Trophoblast cell (in vitro differentiated cells and primary cell): ENCODE data around the gene NEUROD6. TPM values are rescaled to one million over a fixed set of nuclear protein-coding genes. Genes with fewer than 3 reads are reported as not detected.

ENCODE experiments used
- DNase-seq, 2 donors: peaks; one replicate each; pipeline ENCODE4 v3.0.0-alpha.2; 2016
- H2AFZ ChIP-seq: 2 replicates; pipeline ENCODE4 v1.6.1; 2013; ENCODE audit warnings: low read length, moderate library complexity, mild to moderate bottlenecking; ENCODE audit not compliant: insufficient read depth, poor library complexity
- H2AK5ac ChIP-seq: 2 replicates; pipeline ENCODE4 v1.6.1; 2013; ENCODE audit warnings: mild to moderate bottlenecking, low read length
- H2BK120ac ChIP-seq: 2 replicates; pipeline ENCODE4 v1.6.1; 2013; ENCODE audit warnings: low read length, mild to moderate bottlenecking, moderate library complexity; ENCODE audit not compliant: insufficient read depth, poor library complexity
- H2BK12ac ChIP-seq: 2 replicates; pipeline ENCODE4 v1.6.1; 2013; ENCODE audit warnings: mild to moderate bottlenecking, low read length, moderate library complexity
- H2BK5ac ChIP-seq: 2 replicates; pipeline ENCODE4 v1.6.1; 2013; ENCODE audit warnings: low read length, low read depth, moderate library complexity, mild to moderate bottlenecking; ENCODE audit not compliant: poor library complexity
- H3K14ac ChIP-seq: 2 replicates; pipeline ENCODE4 v1.6.1; 2013; ENCODE audit warnings: mild to moderate bottlenecking, low read length
- H3K18ac ChIP-seq: 2 replicates; pipeline ENCODE4 v1.6.1; 2013; ENCODE audit warnings: mild to moderate bottlenecking, low read length
- H3K23ac ChIP-seq: 2 replicates; pipeline ENCODE4 v1.6.1; 2013; ENCODE audit warnings: low read length
- H3K27ac ChIP-seq: 2 replicates; pipeline ENCODE4 v1.5.1; 2013; ENCODE audit warnings: low read depth, mild to moderate bottlenecking, inconsistent platforms, low read length, moderate library complexity
- H3K27me3 ChIP-seq: 2 replicates; pipeline ENCODE4 v1.6.1; 2013; ENCODE audit warnings: inconsistent platforms, mild to moderate bottlenecking, low read length, moderate library complexity; ENCODE audit not compliant: insufficient read depth
- H3K36me3 ChIP-seq, 2 experiments: 1 replicate in 1 of 2; 2 replicates in 1 of 2; pipeline ENCODE4 v1.6.1; 2013; ENCODE audit warnings: low read length in 2 of 2, mild to moderate bottlenecking in 2 of 2, moderate library complexity in 1 of 2; ENCODE audit not compliant: insufficient read depth in 2 of 2, control insufficient read depth in 1 of 2
- H3K4ac ChIP-seq: 2 replicates; pipeline ENCODE4 v1.6.1; 2013; ENCODE audit warnings: low read depth, mild to moderate bottlenecking, low read length, moderate library complexity
- H3K4me1 ChIP-seq, 2 experiments: 1 replicate in 1 of 2; 2 replicates in 1 of 2; pipeline ENCODE4 v1.6.1; 2013; ENCODE audit warnings: low read length in 2 of 2, mild to moderate bottlenecking in 2 of 2, moderate library complexity in 1 of 2; ENCODE audit not compliant: insufficient read depth in 2 of 2, control insufficient read depth in 1 of 2
- H3K4me2 ChIP-seq: 2 replicates; pipeline ENCODE4 v1.6.1; 2013; ENCODE audit warnings: inconsistent platforms, mild to moderate bottlenecking, low read length, moderate library complexity
- H3K4me3 ChIP-seq: 2 replicates; pipeline ENCODE4 v1.5.1; 2013; ENCODE audit warnings: mild to moderate bottlenecking, low read depth, low read length, inconsistent platforms
- H3K79me1 ChIP-seq: one replicate; pipeline ENCODE4 v1.6.1; 2013; ENCODE audit warnings: low read length
- H3K79me2 ChIP-seq: 2 replicates; pipeline ENCODE4 v1.6.1; 2013; ENCODE audit warnings: low read length, mild to moderate bottlenecking; ENCODE audit not compliant: control insufficient read depth, insufficient read depth, poor library complexity
- H3K9ac ChIP-seq: 2 replicates; pipeline ENCODE4 v1.6.1; 2013; ENCODE audit warnings: mild to moderate bottlenecking, low read length
- H3K9me3 ChIP-seq: 2 replicates; pipeline ENCODE4 v1.6.1; 2013; ENCODE audit warnings: low read depth, mild to moderate bottlenecking, control low read depth, inconsistent platforms, low read length; ENCODE audit not compliant: insufficient read depth
- H4K12ac ChIP-seq: 2 replicates; pipeline ENCODE4 v1.6.1; 2013; ENCODE audit warnings: low read depth, mild to moderate bottlenecking, low read length, moderate library complexity
- H4K8ac ChIP-seq: 2 replicates; pipeline ENCODE4 v1.6.1; 2013; ENCODE audit warnings: low read depth, mild to moderate bottlenecking, low read length, moderate library complexity
- H4K91ac ChIP-seq: one replicate; pipeline ENCODE4 v1.6.1; 2013; ENCODE audit warnings: low read depth, mild to moderate bottlenecking, low read length, moderate library complexity
- WGBS: extraction: QIAGEN DNeasy Blood & Tissue Kit; methylation state at CpG from one replicate; pipeline ENCODE4 v1.1.7; 2013; ENCODE audit warnings: missing lambda C conversion rate; ENCODE audit not compliant: insufficient read length, insufficient coverage; ENCODE audit errors: extremely low coverage; 5-methylcytosine and 5-hydroxymethylcytosine counted together
- polyA plus RNA-seq: library from polyadenylated mRNA; stranded (reverse); fragments of 200-250 nt; gene quantifications from 2 replicates; pipeline ENCODE4 v1.2.3, GENCODE V29; 2013

NEUROD6 gene
- not detected in 2 replicates for polyA plus RNA-seq

DNA sequence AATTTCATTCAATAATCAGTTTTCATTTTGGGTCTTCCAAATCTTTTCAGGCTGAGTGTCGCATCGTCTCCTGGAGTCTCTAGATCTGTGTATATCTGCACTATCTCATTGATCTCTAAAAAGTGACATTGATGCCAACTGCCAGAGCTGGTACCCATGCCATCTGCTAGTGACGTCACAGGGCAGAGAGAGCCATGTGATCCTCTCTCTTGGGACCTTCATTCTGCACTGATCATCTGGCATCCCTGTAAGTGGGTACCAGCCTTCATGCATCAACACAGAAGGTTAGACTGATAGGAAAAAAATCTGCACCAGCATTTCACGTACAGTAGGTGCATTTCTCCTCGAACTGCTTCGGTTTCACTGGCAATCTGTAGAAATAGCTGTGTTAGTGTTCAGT lies at the start of gene NEUROD6:
TSS of gene NEUROD6 (minus strand) at position 124 of the 400 bp plus-strand sequence. CDS start 1,458 bp downstream, outside the sequence.
- Histone ChIP-seq H3K4me1 (peaks cover 0 to 2% of the 10 kb centered on the region in 2 experiments), H3K79me1 (no peaks in the 10 kb centered on the region), H4K91ac (no peak within 1 kb of the TSS), H3K27me3 (peaks cover 12% of the 10 kb centered on the region), H3K36me3 (no peaks in the 10 kb centered on the region), H2AK5ac (no peak within 1 kb of the TSS), H3K79me2 (no peaks in the 10 kb centered on the region), H4K8ac (no peak within 1 kb of the TSS), H3K9ac (no peak within 1 kb of the TSS), H3K4me3 (no peak within 1 kb of the TSS), H3K4ac (no peak within 1 kb of the TSS), H3K23ac (no peak within 1 kb of the TSS), H3K14ac (no peak within 1 kb of the TSS), H2BK120ac (no peak within 1 kb of the TSS), H2BK5ac (no peak within 1 kb of the TSS), H3K4me2 (no peak within 1 kb of the TSS), H3K27ac (no peak within 1 kb of the TSS), H2BK12ac (no peak within 1 kb of the TSS), H3K18ac (no peak within 1 kb of the TSS), H3K9me3 (peaks cover 2% of the 10 kb centered on the region), H4K12ac (no peak within 1 kb of the TSS), H2AFZ (no peak within 1 kb of the TSS)
- DNase-seq: no peak
- no CpG with 5 or more reads among the region's 6 CpGs for WGBS

DNA sequence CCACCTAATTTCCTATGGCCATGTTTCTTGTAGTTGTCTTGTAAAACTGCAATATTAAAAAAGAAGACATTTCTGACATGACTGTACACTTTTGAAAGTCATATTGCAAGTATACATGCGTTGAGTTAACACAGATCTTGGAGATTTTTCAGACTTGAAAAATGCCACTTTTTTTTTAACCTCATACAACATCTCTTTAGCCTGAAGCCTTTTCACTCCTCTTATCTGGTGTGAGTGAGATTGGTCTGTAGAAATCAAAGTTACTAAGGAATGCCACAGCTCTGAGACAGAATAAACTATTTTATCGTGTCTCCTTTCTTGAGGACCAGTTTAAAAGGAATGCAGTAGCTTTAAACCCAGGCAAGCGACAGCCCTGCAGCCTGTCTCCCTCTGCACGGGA lies 43.9 kb upstream of the NEUROD6 start:
- no peak overlapping the region for H2AK5ac ChIP-seq
- no peak overlapping the region for H3K9ac ChIP-seq
- no peak overlapping the region for H2BK5ac ChIP-seq
- H3K4ac ChIP-seq: no peak overlapping the region
- no peak overlapping the region for H3K14ac ChIP-seq
- H3K9me3 ChIP-seq: no peaks in the 10 kb centered on the region
- no peak overlapping the region for H4K8ac ChIP-seq
- no peaks in the 10 kb centered on the region for H3K4me1 ChIP-seq
- no peak overlapping the region for H3K27ac ChIP-seq
- no peaks in the 10 kb centered on the region for H3K79me1 ChIP-seq
- H3K18ac ChIP-seq: no peak overlapping the region
- no peaks in the 10 kb centered on the region for H3K27me3 ChIP-seq
- H3K36me3 ChIP-seq: no peaks in the 10 kb centered on the region
- no peak overlapping the region for H3K4me3 ChIP-seq
- no peaks in the 10 kb centered on the region for H3K79me2 ChIP-seq
- no peak overlapping the region for H2BK120ac ChIP-seq
- H3K4me2 ChIP-seq: no peak overlapping the region
- H3K23ac ChIP-seq: no peak overlapping the region
- H2BK12ac ChIP-seq: no peak overlapping the region
- WGBS: no CpG with 5 or more reads among the region's 4 CpGs
- peak; percentile 27 to 91 for DNase-seq
- H2AFZ ChIP-seq: no peak overlapping the region
- H4K12ac ChIP-seq: no peak overlapping the region
- no peak overlapping the region for H4K91ac ChIP-seq

DNA sequence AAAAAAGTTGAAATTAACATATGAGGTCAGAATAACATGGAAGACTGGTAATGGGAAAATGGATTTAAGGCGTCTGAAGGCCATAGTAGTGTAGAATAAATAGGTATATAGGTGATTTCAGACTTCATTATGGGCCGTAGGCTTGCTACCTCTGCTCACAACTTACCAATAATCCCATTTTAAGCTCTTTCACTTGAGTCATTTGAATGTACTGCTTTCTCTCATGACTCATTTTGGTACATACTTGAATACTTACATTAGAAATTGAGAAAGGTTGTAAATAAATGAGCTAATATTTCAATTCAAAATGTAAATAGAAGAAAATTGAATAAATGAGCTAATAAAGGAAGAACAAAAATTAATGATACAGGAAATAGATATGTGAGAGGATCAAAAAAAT lies 42.2 kb upstream of the NEUROD6 start:
- Histone ChIP-seq H2AK5ac (no peak overlapping the region), H3K14ac (no peak overlapping the region), H2AFZ (no peak overlapping the region), H3K4me1 (no peaks in the 10 kb centered on the region), H3K4me2 (no peak overlapping the region), H3K27me3 (no peaks in the 10 kb centered on the region), H3K9me3 (no peaks in the 10 kb centered on the region), H4K8ac (no peak overlapping the region), H3K4ac (no peak overlapping the region), H2BK5ac (no peak overlapping the region), H2BK120ac (no peak overlapping the region), H3K36me3 (no peaks in the 10 kb centered on the region), H3K79me2 (no peaks in the 10 kb centered on the region), H3K23ac (no peak overlapping the region), H4K12ac (no peak overlapping the region), H3K27ac (no peak overlapping the region), H3K4me3 (no peak overlapping the region), H3K9ac (no peak overlapping the region), H2BK12ac (no peak overlapping the region), H3K18ac (no peak overlapping the region), H3K79me1 (no peaks in the 10 kb centered on the region), H4K91ac (no peak overlapping the region)
- 100% methylated on average over 1 of the region's 2 CpGs for WGBS
- no peak for DNase-seq

GRCh38 chr7:31373337-31374289 lies 33.1 kb upstream of the NEUROD6 start:
- Histone ChIP-seq H3K9ac (no peak overlapping the region), H2AFZ (no peak overlapping the region), H3K36me3 (no peaks in the 10 kb centered on the region), H3K18ac (no peak overlapping the region), H3K23ac (no peak overlapping the region), H2BK120ac (no peak overlapping the region), H4K8ac (no peak overlapping the region), H4K91ac (no peak overlapping the region), H3K4me2 (no peak overlapping the region), H3K4me3 (no peak overlapping the region), H3K27ac (no peak overlapping the region), H3K4ac (no peak overlapping the region), H2BK12ac (no peak overlapping the region), H3K27me3 (no peaks in the 10 kb centered on the region), H3K4me1 (peaks cover 2 to 3% of the 10 kb centered on the region in 2 experiments), H3K14ac (no peak overlapping the region), H3K79me1 (no peaks in the 10 kb centered on the region), H2BK5ac (no peak overlapping the region), H2AK5ac (no peak overlapping the region), H3K9me3 (no peaks in the 10 kb centered on the region), H3K79me2 (no peaks in the 10 kb centered on the region), H4K12ac (no peak overlapping the region)
- DNase-seq: peak; percentile 38 to 77
- WGBS: no CpG with 5 or more reads among the region's 12 CpGs
